H1 (cell line): ENCODE measurements around the gene AAK1.

Experiments
- CBX5 ChIP-seq: fragments of 300-800, 300-1000 bp; sonication (generic); IDR thresholded peaks from 2 replicates; pipeline ENCODE4 v1.7.1; 2016; ENCODE audit warnings: antibody characterized with exemption, low read length, low read depth
- CTCF ChIP-seq, 3 experiments: IDR thresholded peaks; 1 replicate in 2 of 3; 2 replicates in 1 of 3; pipeline versions ENCODE4 v1.5.1 to v1.6.1; 2011; ENCODE audit warnings: low read length in 3 of 3, mild to moderate bottlenecking in 3 of 3, inconsistent platforms in 2 of 3, low read depth in 1 of 3, moderate library complexity in 1 of 3; ENCODE audit not compliant: insufficient read depth in 1 of 3; ENCODE audit errors: control extremely low read depth in 1 of 3
- JUND ChIP-seq: IDR thresholded peaks from 2 replicates; pipeline ENCODE4 v1.6.1; 2011; ENCODE audit warnings: mild to moderate bottlenecking, improper control_type of control experiment, low read length
- KDM4A ChIP-seq: IDR thresholded peaks from one replicate; pipeline ENCODE4 v1.7.1; 2012; ENCODE audit warnings: low read depth, mild to moderate bottlenecking, moderate library complexity, low read length, inconsistent platforms; ENCODE audit not compliant: severe bottlenecking
- MAFK ChIP-seq: IDR thresholded peaks from 2 replicates; pipeline ENCODE4 v1.6.1; 2012; ENCODE audit warnings: low read depth, mild to moderate bottlenecking, improper control_type of control experiment, low read length
- POLR2A ChIP-seq, 2 experiments: IDR thresholded peaks; 1 replicate in 1 of 2; 2 replicates in 1 of 2; pipeline ENCODE4 v1.6.1; 2011; ENCODE audit warnings: low read depth in 2 of 2, low read length in 2 of 2, mild to moderate bottlenecking in 2 of 2; ENCODE audit errors: control extremely low read depth in 1 of 2
- POLR2AphosphoS5 ChIP-seq: IDR thresholded peaks from 2 replicates; pipeline ENCODE4 v1.6.1; 2011; ENCODE audit warnings: low read depth, low read length
- RAD21 ChIP-seq, 2 experiments: IDR thresholded peaks in 1 of 2; conservative IDR thresholded peaks in 1 of 2; 2 replicates each; pipeline ENCODE4 v1.6.1; 2011; ENCODE audit warnings: low read depth in 2 of 2, low read length in 2 of 2, improper control_type of control experiment in 1 of 2, inconsistent platforms in 1 of 2, mild to moderate bottlenecking in 1 of 2, moderate library complexity in 1 of 2
- RFX5 ChIP-seq: IDR thresholded peaks from 2 replicates; pipeline ENCODE4 v1.6.1; 2011; ENCODE audit warnings: low read depth, low read length, improper control_type of control experiment, borderline replicate concordance
- SIX5 ChIP-seq: IDR thresholded peaks from 2 replicates; pipeline ENCODE4 v1.6.1; 2011; ENCODE audit warnings: mild to moderate bottlenecking, low read depth, low read length
- TAF1 ChIP-seq: IDR thresholded peaks from 2 replicates; pipeline ENCODE4 v1.6.1; 2011; ENCODE audit warnings: mild to moderate bottlenecking, low read depth, low read length
- USF2 ChIP-seq: IDR thresholded peaks from 2 replicates; pipeline ENCODE4 v1.6.1; 2011; ENCODE audit warnings: low read length, improper control_type of control experiment

GRCh38 chr2:69683170-69683971 lies 39.8 kb upstream of the AAK1 start:
- TF ChIP-seq POLR2A (IDR thresholded peaks at IDR 0.05; ENCODE audit: control extremely low read depth in 1 of 2, low read depth in 2 of 2, low read length in 2 of 2) (no peak), KDM4A (no peak), JUND (no peak), CTCF (IDR thresholded peaks at IDR 0.05; ENCODE audit: control extremely low read depth in 1 of 3, insufficient read depth in 1 of 3, low read depth in 1 of 3, low read length in 3 of 3) (no peak), MAFK (no peak), POLR2AphosphoS5 (no peak), RFX5 (no peak), USF2 (no peak), TAF1 (no peak), CBX5 (no peak), RAD21 (IDR thresholded peaks at IDR 0.05 in 1 of 2, conservative IDR thresholded peaks at IDR 0.05 in 1 of 2; ENCODE audit: low read depth in 2 of 2, low read length in 2 of 2) (no peak), SIX5 (no peak)
